Measurements from ENCODE around the gene PPP4C. TPM values are rescaled to one million over a fixed set of nuclear protein-coding genes. Genes with fewer than 3 reads are reported as not detected.

Gene PPP4C
- polyA plus RNA-seq, 1 donor from 2014 or later, result 173 TPM

DNA sequence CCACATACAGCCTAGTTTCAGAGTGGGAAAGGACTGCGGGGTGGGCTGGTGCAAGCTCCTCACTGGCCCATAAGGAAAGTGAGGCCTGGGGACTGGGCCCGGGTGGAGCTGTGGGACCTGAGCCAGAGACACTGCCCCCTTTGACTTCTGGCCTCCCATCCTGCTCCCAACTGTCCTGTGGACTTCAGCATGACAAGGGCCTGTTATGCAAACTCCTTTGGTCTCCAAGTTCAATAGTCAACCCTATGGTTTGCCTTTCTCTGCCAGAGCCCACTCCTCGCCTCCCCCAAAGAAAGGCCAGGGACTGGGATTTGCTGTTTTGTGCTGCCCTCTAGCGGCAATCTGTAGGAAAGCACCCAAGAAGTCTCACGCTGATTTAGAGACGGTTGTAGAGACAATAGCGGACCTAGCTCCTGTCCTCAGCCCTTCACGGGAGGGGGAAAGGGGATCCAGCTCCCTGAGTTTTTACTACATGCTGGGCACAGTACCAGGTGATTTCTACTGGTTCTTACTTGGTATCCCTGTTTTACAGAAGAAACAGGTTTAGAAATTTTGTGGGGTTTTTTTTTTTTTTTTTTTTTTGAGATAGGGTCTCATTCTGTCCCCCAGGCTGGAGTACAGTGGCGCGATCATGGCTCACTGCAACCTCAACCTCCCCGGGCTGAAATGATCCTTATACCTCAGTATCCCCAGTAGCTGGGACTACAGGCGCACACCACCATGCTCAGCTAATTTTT is 43.5 kb upstream of the PPP4C start:
- H3K27me3 ChIP-seq (ENCODE audit: insufficient read depth, low read depth, low read length), result no peaks in the 10 kb centered on the region
- no peaks in the 10 kb centered on the region for H4K20me1 ChIP-seq (ENCODE audit: insufficient read depth)
- H3K4me2 ChIP-seq (ENCODE audit: low read length), result peak overlapping the region; percentile 100
- no peaks in the 10 kb centered on the region for H3K9me3 ChIP-seq (ENCODE audit: low read length)
- H3K9ac ChIP-seq (ENCODE audit: low read length), result peak overlapping the region; percentile 92
- H3K36me3 ChIP-seq (ENCODE audit: insufficient read depth, low read length), result no peaks in the 10 kb centered on the region
- no peaks in the 10 kb centered on the region for H3K9me2 ChIP-seq (ENCODE audit: insufficient read depth, low read length)
- H3F3A ChIP-seq (ENCODE audit: insufficient read depth, low read length, poor library complexity, severe bottlenecking), result no peaks in the 10 kb centered on the region
- TF ChIP-seq, protein P1, sequence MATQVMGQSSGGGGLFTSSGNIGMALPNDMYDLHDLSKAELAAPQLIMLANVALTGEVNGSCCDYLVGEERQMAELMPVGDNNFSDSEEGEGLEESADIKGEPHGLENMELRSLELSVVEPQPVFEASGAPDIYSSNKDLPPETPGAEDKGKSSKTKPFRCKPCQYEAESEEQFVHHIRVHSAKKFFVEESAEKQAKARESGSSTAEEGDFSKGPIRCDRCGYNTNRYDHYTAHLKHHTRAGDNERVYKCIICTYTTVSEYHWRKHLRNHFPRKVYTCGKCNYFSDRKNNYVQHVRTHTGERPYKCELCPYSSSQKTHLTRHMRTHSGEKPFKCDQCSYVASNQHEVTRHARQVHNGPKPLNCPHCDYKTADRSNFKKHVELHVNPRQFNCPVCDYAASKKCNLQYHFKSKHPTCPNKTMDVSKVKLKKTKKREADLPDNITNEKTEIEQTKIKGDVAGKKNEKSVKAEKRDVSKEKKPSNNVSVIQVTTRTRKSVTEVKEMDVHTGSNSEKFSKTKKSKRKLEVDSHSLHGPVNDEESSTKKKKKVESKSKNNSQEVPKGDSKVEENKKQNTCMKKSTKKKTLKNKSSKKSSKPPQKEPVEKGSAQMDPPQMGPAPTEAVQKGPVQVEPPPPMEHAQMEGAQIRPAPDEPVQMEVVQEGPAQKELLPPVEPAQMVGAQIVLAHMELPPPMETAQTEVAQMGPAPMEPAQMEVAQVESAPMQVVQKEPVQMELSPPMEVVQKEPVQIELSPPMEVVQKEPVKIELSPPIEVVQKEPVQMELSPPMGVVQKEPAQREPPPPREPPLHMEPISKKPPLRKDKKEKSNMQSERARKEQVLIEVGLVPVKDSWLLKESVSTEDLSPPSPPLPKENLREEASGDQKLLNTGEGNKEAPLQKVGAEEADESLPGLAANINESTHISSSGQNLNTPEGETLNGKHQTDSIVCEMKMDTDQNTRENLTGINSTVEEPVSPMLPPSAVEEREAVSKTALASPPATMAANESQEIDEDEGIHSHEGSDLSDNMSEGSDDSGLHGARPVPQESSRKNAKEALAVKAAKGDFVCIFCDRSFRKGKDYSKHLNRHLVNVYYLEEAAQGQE (IDR thresholded peaks at IDR 0.05; ENCODE audit: borderline replicate concordance), result no peak
- peak; percentile 35 for TF ChIP-seq MXI1 (conservative IDR thresholded peaks at IDR 0.05; ENCODE audit: poor library complexity, severe bottlenecking)
- TF ChIP-seq, protein P2, sequence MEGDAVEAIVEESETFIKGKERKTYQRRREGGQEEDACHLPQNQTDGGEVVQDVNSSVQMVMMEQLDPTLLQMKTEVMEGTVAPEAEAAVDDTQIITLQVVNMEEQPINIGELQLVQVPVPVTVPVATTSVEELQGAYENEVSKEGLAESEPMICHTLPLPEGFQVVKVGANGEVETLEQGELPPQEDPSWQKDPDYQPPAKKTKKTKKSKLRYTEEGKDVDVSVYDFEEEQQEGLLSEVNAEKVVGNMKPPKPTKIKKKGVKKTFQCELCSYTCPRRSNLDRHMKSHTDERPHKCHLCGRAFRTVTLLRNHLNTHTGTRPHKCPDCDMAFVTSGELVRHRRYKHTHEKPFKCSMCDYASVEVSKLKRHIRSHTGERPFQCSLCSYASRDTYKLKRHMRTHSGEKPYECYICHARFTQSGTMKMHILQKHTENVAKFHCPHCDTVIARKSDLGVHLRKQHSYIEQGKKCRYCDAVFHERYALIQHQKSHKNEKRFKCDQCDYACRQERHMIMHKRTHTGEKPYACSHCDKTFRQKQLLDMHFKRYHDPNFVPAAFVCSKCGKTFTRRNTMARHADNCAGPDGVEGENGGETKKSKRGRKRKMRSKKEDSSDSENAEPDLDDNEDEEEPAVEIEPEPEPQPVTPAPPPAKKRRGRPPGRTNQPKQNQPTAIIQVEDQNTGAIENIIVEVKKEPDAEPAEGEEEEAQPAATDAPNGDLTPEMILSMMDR (IDR thresholded peaks at IDR 0.05; ENCODE audit: poor library complexity, severe bottlenecking), result peak; percentile 95
- no peak for TF ChIP-seq POLR2AphosphoS5 (IDR thresholded peaks at IDR 0.05)
- TF ChIP-seq SMC3 (conservative IDR thresholded peaks at IDR 0.05; ENCODE audit: poor library complexity), result peak; percentile 85
- TF ChIP-seq RAD21 (conservative IDR thresholded peaks at IDR 0.05), result peak; percentile 96
- TF ChIP-seq EZH2 (IDR thresholded peaks at IDR 0.05; ENCODE audit: borderline replicate concordance, insufficient read depth, low read length, poor library complexity, severe bottlenecking), result no peak
- no peak for TF ChIP-seq EP300 (conservative IDR thresholded peaks at IDR 0.05; ENCODE audit: poor library complexity, severe bottlenecking)
- TF ChIP-seq TAF1 (IDR thresholded peaks at IDR 0.05; ENCODE audit: low read depth), result no peak
- peak overlapping the region; percentile 59 for H3K27ac ChIP-seq (ENCODE audit: low read length)
- no peak overlapping the region for H2AFZ ChIP-seq (ENCODE audit: low read depth, low read length)
- peaks cover 8% of the 10 kb centered on the region for H3K79me2 ChIP-seq (replicated peaks; ENCODE audit: insufficient read depth, low read length)
- H3K4me3 ChIP-seq (ENCODE audit: low read length), result peak overlapping the region; percentile 92

DNA sequence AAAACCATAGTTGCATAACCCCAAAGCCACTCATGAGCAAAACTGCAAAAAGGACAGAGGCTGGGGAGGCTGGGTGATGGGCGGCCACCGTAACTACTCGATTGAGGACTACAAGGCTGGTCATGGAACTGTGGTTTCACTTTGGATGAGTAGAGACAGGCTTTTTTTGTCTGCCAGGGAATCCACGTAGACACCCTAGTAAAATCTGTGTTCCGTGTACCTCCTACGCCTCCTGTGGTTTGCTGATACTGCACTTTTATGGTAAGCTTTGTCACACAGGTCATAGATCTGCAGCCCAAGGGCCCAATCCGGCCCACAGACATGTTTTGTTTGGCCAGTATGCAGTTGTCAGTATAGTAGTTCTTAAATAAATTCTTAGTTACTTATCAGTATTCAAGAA is 42.5 kb upstream of the PPP4C start:
- Histone ChIP-seq H3K27ac (ENCODE audit: low read length) (no peak overlapping the region), H3K4me3 (ENCODE audit: low read length) (no peak overlapping the region), H3K4me2 (ENCODE audit: low read length) (no peak overlapping the region), H4K20me1 (ENCODE audit: insufficient read depth) (no peaks in the 10 kb centered on the region), H2AFZ (ENCODE audit: low read depth, low read length) (no peak overlapping the region), H3K36me3 (ENCODE audit: insufficient read depth, low read length) (no peaks in the 10 kb centered on the region), H3K9me2 (ENCODE audit: insufficient read depth, low read length) (no peaks in the 10 kb centered on the region), H3K9me3 (ENCODE audit: low read length) (no peaks in the 10 kb centered on the region), H3K27me3 (ENCODE audit: insufficient read depth, low read depth, low read length) (no peaks in the 10 kb centered on the region), H3K79me2 (replicated peaks; ENCODE audit: insufficient read depth, low read length) (peaks cover 8% of the 10 kb centered on the region), H3F3A (ENCODE audit: insufficient read depth, low read length, poor library complexity, severe bottlenecking) (no peaks in the 10 kb centered on the region), H3K9ac (ENCODE audit: low read length) (no peak overlapping the region)
- no peak for TF ChIP-seq EP300 (conservative IDR thresholded peaks at IDR 0.05; ENCODE audit: poor library complexity, severe bottlenecking)
- TF ChIP-seq TAF1 (IDR thresholded peaks at IDR 0.05; ENCODE audit: low read depth), result no peak
- TF ChIP-seq RAD21 (conservative IDR thresholded peaks at IDR 0.05), result no peak

Measured in neural cell (in vitro differentiated cells).